ENCODE data around the gene BIN1.

- TF ChIP-seq POLR2AphosphoS5 (IDR thresholded peaks at IDR 0.05; ENCODE audit: low read depth, low read length) (no peak), RAD21 (IDR thresholded peaks at IDR 0.05; ENCODE audit: low read depth) (no peak), EGR1 (IDR thresholded peaks at IDR 0.05; ENCODE audit: low read depth) (no peak), EZH2 (IDR thresholded peaks at IDR 0.05) (no peak), CTCF (IDR thresholded peaks at IDR 0.05 in 2 of 3, conservative IDR thresholded peaks at IDR 0.05 in 1 of 3; ENCODE audit: borderline replicate concordance in 1 of 3, insufficient read depth in 1 of 3, low read depth in 2 of 3, low read length in 2 of 3) (no peak), POLR2A (IDR thresholded peaks at IDR 0.05; ENCODE audit: borderline replicate concordance, extremely low read depth, insufficient read depth, insufficient read length) (no peak), CEBPB (IDR thresholded peaks at IDR 0.05; ENCODE audit: low read depth) (no peak), MAX (IDR thresholded peaks at IDR 0.05) (no peak)
These were observed 42.4 kb upstream of the BIN1 start for GRCh38 chr2:127149384-127149783.
